ENCODE results near the gene UNC50.

UNC50 gene

DNA sequence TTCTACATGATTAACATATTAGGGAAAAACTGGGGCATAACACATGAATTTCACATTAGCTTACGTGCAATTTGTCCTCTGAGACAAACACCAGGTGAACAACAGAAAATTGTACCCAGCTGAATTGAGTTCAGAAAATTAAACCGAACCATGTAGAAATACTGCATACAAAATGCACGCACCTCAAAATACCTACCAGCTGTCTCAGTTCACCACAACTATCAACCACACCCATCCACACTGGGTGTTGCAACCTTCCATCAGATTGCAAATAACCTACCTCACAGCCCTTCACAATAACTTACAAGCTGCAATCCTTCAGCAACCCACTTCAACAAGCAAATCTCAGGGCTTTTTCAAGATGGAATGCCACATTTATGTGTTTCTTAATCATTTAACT is 55.9 kb downstream of the UNC50 start:
- DNase-seq (ENCODE audit: low spot score) = no peak

DNA sequence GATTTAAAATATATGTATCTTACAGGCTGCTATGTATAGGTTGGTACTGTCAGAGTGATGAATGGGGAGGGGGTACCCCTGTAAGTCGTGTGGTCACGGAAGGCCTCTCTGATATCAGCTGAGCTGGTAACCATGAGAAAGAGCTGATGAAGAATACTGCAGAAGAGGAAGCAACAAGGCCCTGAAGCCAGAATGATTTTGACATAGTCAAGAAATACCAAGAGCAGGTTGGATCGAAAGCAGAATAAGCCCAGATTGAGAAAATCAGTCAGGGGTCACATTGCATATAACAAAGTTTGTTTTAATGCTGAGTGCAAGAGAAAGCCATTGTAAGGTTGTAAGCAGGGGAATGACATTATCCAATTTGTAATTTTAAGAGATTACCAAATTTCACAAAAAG is 57.3 kb downstream of the UNC50 start:
- DNase-seq (ENCODE audit: low spot score) = no peak
